ENCODE measurements around the gene SLIT3.

The SLIT3 gene

GRCh38 chr5:168929656-168930055, 371.3 kb downstream of the SLIT3 start:
- TF ChIP-seq, protein P1, sequence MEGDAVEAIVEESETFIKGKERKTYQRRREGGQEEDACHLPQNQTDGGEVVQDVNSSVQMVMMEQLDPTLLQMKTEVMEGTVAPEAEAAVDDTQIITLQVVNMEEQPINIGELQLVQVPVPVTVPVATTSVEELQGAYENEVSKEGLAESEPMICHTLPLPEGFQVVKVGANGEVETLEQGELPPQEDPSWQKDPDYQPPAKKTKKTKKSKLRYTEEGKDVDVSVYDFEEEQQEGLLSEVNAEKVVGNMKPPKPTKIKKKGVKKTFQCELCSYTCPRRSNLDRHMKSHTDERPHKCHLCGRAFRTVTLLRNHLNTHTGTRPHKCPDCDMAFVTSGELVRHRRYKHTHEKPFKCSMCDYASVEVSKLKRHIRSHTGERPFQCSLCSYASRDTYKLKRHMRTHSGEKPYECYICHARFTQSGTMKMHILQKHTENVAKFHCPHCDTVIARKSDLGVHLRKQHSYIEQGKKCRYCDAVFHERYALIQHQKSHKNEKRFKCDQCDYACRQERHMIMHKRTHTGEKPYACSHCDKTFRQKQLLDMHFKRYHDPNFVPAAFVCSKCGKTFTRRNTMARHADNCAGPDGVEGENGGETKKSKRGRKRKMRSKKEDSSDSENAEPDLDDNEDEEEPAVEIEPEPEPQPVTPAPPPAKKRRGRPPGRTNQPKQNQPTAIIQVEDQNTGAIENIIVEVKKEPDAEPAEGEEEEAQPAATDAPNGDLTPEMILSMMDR (conservative IDR thresholded peaks at IDR 0.05; ENCODE audit: low read length): no peak
- DNase-seq (ENCODE audit: low read depth): no peak
- no peak overlapping the region for H3K4me3 ChIP-seq (ENCODE audit: low read length)

- TF ChIP-seq, protein P1 (conservative IDR thresholded peaks at IDR 0.05; ENCODE audit: low read length): no peak
- no peak for DNase-seq (ENCODE audit: low read depth)
- H3K4me3 ChIP-seq (ENCODE audit: low read length): no peak overlapping the region
Observed at GRCh38 chr5:168925160-168925559, 375.8 kb downstream of the SLIT3 start.

DNA sequence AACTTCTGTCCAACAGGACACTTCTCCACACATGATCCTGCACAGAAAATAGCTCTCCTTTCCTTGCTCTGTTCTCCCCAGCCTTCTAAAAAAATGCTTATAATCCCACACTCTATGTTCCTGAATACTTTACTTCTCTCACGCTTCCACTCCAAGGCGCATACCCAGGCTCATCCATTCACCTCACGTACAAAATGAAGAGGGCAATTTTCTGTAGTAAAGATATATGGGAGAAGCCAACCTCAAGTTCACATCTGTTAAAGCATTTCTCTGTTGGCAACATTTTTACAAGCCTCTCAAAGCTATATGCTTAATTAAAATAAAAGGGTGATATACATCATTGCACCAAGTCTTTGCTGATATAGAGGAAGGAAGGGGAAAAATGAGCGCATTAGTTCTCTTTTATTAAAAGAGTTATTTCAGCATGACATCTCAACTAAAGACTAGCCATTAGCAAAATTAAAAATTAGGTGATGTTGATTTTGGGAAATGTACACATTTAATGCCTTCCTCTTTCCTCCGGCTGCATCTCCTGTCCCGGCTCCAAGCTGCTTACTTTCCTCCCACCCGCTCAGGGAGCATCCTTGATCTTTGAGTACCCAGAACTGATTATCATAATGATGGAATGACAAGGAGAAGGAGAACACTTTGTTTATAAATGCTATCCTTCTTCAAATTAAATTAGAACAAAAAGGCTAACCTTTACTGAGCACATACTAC, 379.6 kb downstream of the SLIT3 start:
- DNase-seq (ENCODE audit: low read depth): no peak
- TF ChIP-seq, protein P1 (conservative IDR thresholded peaks at IDR 0.05; ENCODE audit: low read length): no peak

GRCh38 chr5:168920019-168920810, 380.7 kb downstream of the SLIT3 start:
- DNase-seq (ENCODE audit: low read depth): no peak
- TF ChIP-seq, protein P1 (conservative IDR thresholded peaks at IDR 0.05; ENCODE audit: low read length): no peak
- H3K4me3 ChIP-seq (ENCODE audit: low read length): no peak overlapping the region

More for the DNA sequence above, 379.6 kb downstream of the SLIT3 start:
- no peak overlapping the region for H3K4me3 ChIP-seq (ENCODE audit: low read length)

GRCh38 chr5:168917947-168918600, 382.9 kb downstream of the SLIT3 start:
- TF ChIP-seq, protein P1 (conservative IDR thresholded peaks at IDR 0.05; ENCODE audit: low read length): no peak
- DNase-seq (ENCODE audit: low read depth): no peak
- H3K4me3 ChIP-seq (ENCODE audit: low read length): no peak overlapping the region

DNA sequence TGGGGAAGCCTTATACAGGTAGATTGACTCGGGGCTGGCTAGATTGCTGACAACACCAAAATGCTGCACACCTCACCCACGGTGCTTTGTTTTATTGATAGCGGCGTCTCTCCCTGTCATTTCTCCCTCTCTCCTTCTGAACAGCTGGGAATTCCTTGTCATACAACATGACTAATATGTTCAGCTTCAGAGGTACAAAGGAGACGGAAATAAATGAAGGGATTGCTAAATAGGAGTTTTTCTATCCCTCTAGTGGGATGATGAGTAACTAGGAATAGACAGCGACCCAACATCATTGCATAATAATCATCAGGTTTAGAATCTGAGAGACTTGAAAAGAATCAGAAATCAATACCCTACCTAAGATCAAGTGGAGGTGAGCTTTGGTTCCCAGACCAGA, 384.1 kb downstream of the SLIT3 start:
- TF ChIP-seq, protein P1 (conservative IDR thresholded peaks at IDR 0.05; ENCODE audit: low read length): peak; percentile 26; the same call in 1 of the 2 replicates
- DNase-seq (ENCODE audit: low read depth): peak; percentile 67
- no peak overlapping the region for H3K4me3 ChIP-seq (ENCODE audit: low read length)
